Neuronal stem cell (in vitro differentiated cells): ENCODE measurements around the gene SHOC2.

Experiments
- DNase-seq: peaks from one replicate; pipeline ENCODE4 v3.0.0-alpha.2; 2013; ENCODE audit warnings: low spot score
- H2AFZ ChIP-seq: one replicate; pipeline ENCODE4 v1.6.1; 2013; ENCODE audit warnings: mild to moderate bottlenecking, low read length, inconsistent platforms
- H2AK5ac ChIP-seq: 2 replicates; pipeline ENCODE4 v1.6.1; 2013; ENCODE audit warnings: low read depth, mild to moderate bottlenecking, inconsistent platforms, low read length, moderate library complexity, mixed read lengths
- H2BK120ac ChIP-seq: 2 replicates; pipeline ENCODE4 v1.6.1; 2013; ENCODE audit warnings: low read depth, mild to moderate bottlenecking, inconsistent platforms, low read length, moderate library complexity, mixed read lengths
- H2BK12ac ChIP-seq: one replicate; pipeline ENCODE4 v1.6.1; 2013; ENCODE audit warnings: low read length, inconsistent platforms
- H2BK15ac ChIP-seq: 2 replicates; pipeline ENCODE4 v1.6.1; 2013; ENCODE audit warnings: mild to moderate bottlenecking, low read length, inconsistent platforms, mixed read lengths
- H2BK5ac ChIP-seq: one replicate; pipeline ENCODE4 v1.6.1; 2013; ENCODE audit warnings: inconsistent platforms, mild to moderate bottlenecking, low read length, moderate library complexity
- H3K14ac ChIP-seq: one replicate; pipeline ENCODE4 v1.6.1; 2013; ENCODE audit warnings: low read length, inconsistent platforms
- H3K18ac ChIP-seq: 2 replicates; pipeline ENCODE4 v1.6.1; 2013; ENCODE audit warnings: low read length, inconsistent platforms
- H3K23ac ChIP-seq: 2 replicates; pipeline ENCODE4 v1.6.1; 2013; ENCODE audit warnings: low read depth, mild to moderate bottlenecking, mixed read lengths, low read length, inconsistent platforms; ENCODE audit not compliant: poor library complexity
- H3K27ac ChIP-seq: replicated peaks from 3 replicates; pipeline ENCODE4 v1.5.1; 2013; ENCODE audit warnings: low read length, inconsistent platforms
- H3K27me3 ChIP-seq, 3 experiments: 2 replicates each; pipeline ENCODE4 v1.6.1; 2013; ENCODE audit warnings: low read length in 3 of 3, mild to moderate bottlenecking in 2 of 3, inconsistent platforms in 1 of 3, low read depth in 1 of 3, mixed read lengths in 1 of 3, moderate library complexity in 1 of 3; ENCODE audit not compliant: control insufficient read depth in 3 of 3, insufficient read depth in 3 of 3
- H3K36me3 ChIP-seq, 2 donors: replicated peaks in 1 of 2; 2 replicates each; pipeline ENCODE4 v1.6.1; 2013; ENCODE audit warnings: low read length in 2 of 2; ENCODE audit not compliant: control insufficient read depth in 2 of 2, insufficient read depth in 2 of 2
- H3K4ac ChIP-seq: 2 replicates; pipeline ENCODE4 v1.6.1; 2013; ENCODE audit warnings: inconsistent platforms, mild to moderate bottlenecking, low read length, moderate library complexity
- H3K4me1 ChIP-seq, 2 donors: 1 replicate in 1 of 2; 2 replicates in 1 of 2; pipeline ENCODE4 v1.6.1; 2013; ENCODE audit warnings: low read length in 2 of 2, low read depth in 1 of 2; ENCODE audit not compliant: control insufficient read depth in 2 of 2, insufficient read depth in 1 of 2
- H3K4me2 ChIP-seq: one replicate; pipeline ENCODE4 v1.6.1; 2013; ENCODE audit warnings: mild to moderate bottlenecking, low read length, inconsistent platforms; ENCODE audit not compliant: insufficient read depth, poor library complexity, severe bottlenecking
- H3K4me3 ChIP-seq, 2 donors: 2 replicates each; pipeline ENCODE4 v1.5.1; 2013; ENCODE audit warnings: low read length in 2 of 2, mild to moderate bottlenecking in 2 of 2, inconsistent platforms in 1 of 2, moderate library complexity in 1 of 2
- H3K79me1 ChIP-seq: one replicate; pipeline ENCODE4 v1.6.1; 2013; ENCODE audit warnings: low read depth, mild to moderate bottlenecking, inconsistent platforms, low read length, moderate library complexity
- H3K9ac ChIP-seq: one replicate; pipeline ENCODE4 v1.6.1; 2013; ENCODE audit warnings: mild to moderate bottlenecking, low read depth, low read length, inconsistent platforms; ENCODE audit not compliant: poor library complexity
- H3K9me3 ChIP-seq, 2 donors: replicated peaks in 1 of 2; 2 replicates each; pipeline versions ENCODE3 to v1.6.1; 2013; ENCODE audit warnings: low read length in 2 of 2, mild to moderate bottlenecking in 2 of 2, inconsistent platforms in 1 of 2, low read depth in 1 of 2, mixed read lengths in 1 of 2, moderate library complexity in 1 of 2; ENCODE audit not compliant: control insufficient read depth in 2 of 2, insufficient read depth in 1 of 2
- H4K8ac ChIP-seq: one replicate; pipeline ENCODE4 v1.6.1; 2013; ENCODE audit warnings: low read depth, mild to moderate bottlenecking, inconsistent platforms, low read length, moderate library complexity
- H4K91ac ChIP-seq: one replicate; pipeline ENCODE4 v1.6.1; 2013; ENCODE audit warnings: low read length, low read depth, mild to moderate bottlenecking, inconsistent platforms; ENCODE audit not compliant: poor library complexity
- WGBS, 2 donors: extraction: QIAGEN DNeasy Blood & Tissue Kit; methylation state at CpG; one replicate each; pipeline ENCODE4 v1.1.7; 2013; ENCODE audit warnings: missing lambda C conversion rate in 2 of 2, mixed read lengths in 1 of 2; ENCODE audit not compliant: insufficient read length in 2 of 2, insufficient replicate concordance in 1 of 2; ENCODE audit errors: extremely low coverage in 2 of 2; 5-methylcytosine and 5-hydroxymethylcytosine counted together

Gene SHOC2

GRCh38 chr10:110989016-110989415, 69.6 kb downstream of the SHOC2 start:
- H2AFZ ChIP-seq, result no peak overlapping the region
- H3K9ac ChIP-seq, result no peak overlapping the region
- H2BK15ac ChIP-seq, result no peak overlapping the region
- no peak overlapping the region for H3K4me2 ChIP-seq
- no peak overlapping the region for H3K4ac ChIP-seq
- H3K4me3 ChIP-seq, result no peak overlapping the region
- H2BK12ac ChIP-seq, result no peak overlapping the region
- no peaks in the 10 kb centered on the region for H3K27me3 ChIP-seq
- H3K23ac ChIP-seq, result no peak overlapping the region
- no peak overlapping the region for H4K91ac ChIP-seq
- H2BK120ac ChIP-seq, result no peak overlapping the region
- no peaks in the 10 kb centered on the region for H3K4me1 ChIP-seq
- H4K8ac ChIP-seq, result no peak overlapping the region
- H3K9me3 ChIP-seq, result peaks cover 0 to 5% of the 10 kb centered on the region in 2 donors
- WGBS, 2 donors, result no CpG with 5 or more reads among the region's 1 CpG
- no peak overlapping the region for H2AK5ac ChIP-seq
- no peak for DNase-seq
- H3K79me1 ChIP-seq, result no peaks in the 10 kb centered on the region
- peaks cover 0 to 30% of the 10 kb centered on the region in 2 donors for H3K36me3 ChIP-seq
- no peak overlapping the region for H3K27ac ChIP-seq
- H3K18ac ChIP-seq, result no peak overlapping the region
- H3K14ac ChIP-seq, result no peak overlapping the region
- no peak overlapping the region for H2BK5ac ChIP-seq

GRCh38 chr10:110992006-110992800, 72.8 kb downstream of the SHOC2 start:
- no peak overlapping the region for H2BK5ac ChIP-seq
- no CpG with 5 or more reads among the region's 3 CpGs for WGBS, 2 donors

DNA sequence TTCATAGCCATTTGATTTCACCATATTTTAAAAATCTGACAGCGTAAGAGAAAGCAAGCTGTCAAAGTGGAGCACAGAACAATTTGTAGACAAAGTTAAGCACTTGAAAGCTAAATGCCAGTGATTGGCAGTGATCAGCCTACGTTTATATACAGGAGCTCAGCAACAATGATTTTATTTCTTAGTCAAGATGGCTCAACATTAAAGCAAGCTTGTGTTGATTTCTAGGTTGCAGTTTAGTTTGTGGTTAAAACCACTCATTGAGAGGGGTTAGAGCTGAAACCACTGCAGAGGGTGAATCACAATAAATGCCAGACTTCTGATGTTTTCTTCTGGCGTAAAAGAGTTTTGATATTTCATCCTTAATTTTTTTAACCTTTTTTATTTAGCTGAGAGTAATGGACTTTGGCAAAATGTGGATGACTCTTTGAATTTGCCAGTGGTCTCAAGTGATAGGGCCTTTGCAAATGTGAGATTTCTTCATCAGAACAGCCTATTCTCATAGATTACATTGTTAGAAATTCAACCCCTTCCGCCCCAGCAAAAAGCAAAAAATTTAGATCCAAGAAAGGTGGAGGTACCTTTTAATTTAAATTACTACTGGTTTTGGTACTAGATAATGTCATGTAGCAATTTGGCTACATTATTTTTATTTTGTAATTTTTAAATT, 73.8 kb downstream of the SHOC2 start:
- no peaks in the 10 kb centered on the region for H3K79me1 ChIP-seq
- H3K36me3 ChIP-seq, result peaks cover 2 to 21% of the 10 kb centered on the region in 2 donors
- no peak overlapping the region for H3K14ac ChIP-seq
- H3K9ac ChIP-seq, result no peak overlapping the region
- WGBS, 2 donors, result no CpG with 5 or more reads among the region's 4 CpGs
- no peak overlapping the region for H2AK5ac ChIP-seq
- no peak overlapping the region for H2BK12ac ChIP-seq
- H4K8ac ChIP-seq, result no peak overlapping the region
- no peak overlapping the region for H3K4me2 ChIP-seq
- no peak overlapping the region for H3K27ac ChIP-seq
- no peak overlapping the region for H2BK15ac ChIP-seq
- no peaks in the 10 kb centered on the region for H3K4me1 ChIP-seq
- H3K9me3 ChIP-seq, result peaks cover 0 to 5% of the 10 kb centered on the region in 2 donors
- H2AFZ ChIP-seq, result no peak overlapping the region
- H4K91ac ChIP-seq, result no peak overlapping the region
- H3K27me3 ChIP-seq, result no peaks in the 10 kb centered on the region
- H3K4me3 ChIP-seq, result no peak overlapping the region
- H2BK120ac ChIP-seq, result no peak overlapping the region
- no peak overlapping the region for H3K18ac ChIP-seq
- no peak overlapping the region for H3K23ac ChIP-seq
- no peak overlapping the region for H3K4ac ChIP-seq
- no peak overlapping the region for H2BK5ac ChIP-seq
- DNase-seq, result no peak

More at GRCh38 chr10:110992006-110992800, 72.8 kb downstream of the SHOC2 start:
- Histone ChIP-seq H3K23ac (no peak overlapping the region), H3K4me3 (no peak overlapping the region), H4K91ac (no peak overlapping the region), H3K27ac (no peak overlapping the region), H4K8ac (no peak overlapping the region), H2AK5ac (no peak overlapping the region), H3K4me2 (no peak overlapping the region), H3K4me1 (no peaks in the 10 kb centered on the region), H2BK120ac (no peak overlapping the region), H3K79me1 (no peaks in the 10 kb centered on the region), H2BK15ac (no peak overlapping the region), H3K36me3 (peaks cover 2 to 29% of the 10 kb centered on the region in 2 donors), H3K14ac (no peak overlapping the region), H3K27me3 (no peaks in the 10 kb centered on the region), H2BK12ac (no peak overlapping the region), H3K18ac (no peak overlapping the region), H3K9ac (no peak overlapping the region), H2AFZ (no peak overlapping the region), H3K4ac (no peak overlapping the region), H3K9me3 (peaks cover 0 to 5% of the 10 kb centered on the region in 2 donors)
- no peak for DNase-seq

- Histone ChIP-seq H2BK120ac (no peak overlapping the region), H2AK5ac (no peak overlapping the region), H3K4me2 (no peak overlapping the region), H2AFZ (no peak overlapping the region), H3K79me1 (no peaks in the 10 kb centered on the region), H3K27me3 (no peaks in the 10 kb centered on the region), H4K91ac (no peak overlapping the region), H3K36me3 (peaks cover 2 to 13% of the 10 kb centered on the region in 2 donors), H3K4me3 (no peak overlapping the region), H3K9me3 (peaks cover 0 to 1% of the 10 kb centered on the region in 2 donors), H3K14ac (no peak overlapping the region), H3K9ac (no peak overlapping the region), H3K23ac (no peak overlapping the region), H3K4me1 (no peaks in the 10 kb centered on the region), H2BK15ac (no peak overlapping the region), H4K8ac (no peak overlapping the region), H3K18ac (no peak overlapping the region), H3K4ac (no peak overlapping the region), H2BK12ac (no peak overlapping the region), H3K27ac (no peak overlapping the region), H2BK5ac (no peak overlapping the region)
- no peak for DNase-seq
- WGBS, 2 donors, result no CpG with 5 or more reads among the region's 1 CpG
Measured at GRCh38 chr10:110994406-110995086, 75.1 kb downstream of the SHOC2 start.
